GM21528 (cell line): ENCODE results near the gene ORC5.

ENCODE experiments used
- ATAC-seq: cut with Tn5 transposase; IDR thresholded peaks from one replicate; pipeline ENCODE4 v1.9.1; 2021; ENCODE audit warnings: mild to moderate bottlenecking, moderate library complexity; ENCODE audit not compliant: unreplicated experiment, low FRiP score

ORC5 gene

GRCh38 chr7:104133238-104133637 is 74.6 kb downstream of the ORC5 start:
- ATAC-seq = no peak

- no peak for ATAC-seq
Observed at GRCh38 chr7:104130726-104131125, 77.1 kb downstream of the ORC5 start.

GRCh38 chr7:104127204-104127603 is 80.6 kb downstream of the ORC5 start:
- no peak for ATAC-seq

GRCh38 chr7:104126411-104126841 is 81.4 kb downstream of the ORC5 start:
- ATAC-seq = no peak

- ATAC-seq = no peak
Observed at GRCh38 chr7:104124893-104125477, 82.8 kb downstream of the ORC5 start.

GRCh38 chr7:104124469-104124868 is 83.3 kb downstream of the ORC5 start:
- ATAC-seq = no peak

- no peak for ATAC-seq
Observed at GRCh38 chr7:104123786-104124185, 84.0 kb downstream of the ORC5 start.

- ATAC-seq = no peak
Observed at GRCh38 chr7:104113788-104114187, 94.0 kb downstream of the ORC5 start.

GRCh38 chr7:104112623-104113022 is 95.2 kb downstream of the ORC5 start:
- ATAC-seq = no peak

GRCh38 chr7:104111271-104111670 is 96.5 kb downstream of the ORC5 start:
- ATAC-seq = no peak

- no peak for ATAC-seq
Observed at GRCh38 chr7:104106108-104106905, 101.5 kb downstream of the ORC5 start.

- ATAC-seq = no peak
Observed at GRCh38 chr7:104098890-104099289, 108.9 kb downstream of the ORC5 start.

GRCh38 chr7:104096683-104097082 is 111.1 kb downstream of the ORC5 start:
- ATAC-seq = no peak

- ATAC-seq = no peak
Observed at GRCh38 chr7:104093127-104093526, 114.7 kb downstream of the ORC5 start.

- no peak for ATAC-seq
Observed at GRCh38 chr7:104091242-104091641, 116.6 kb downstream of the ORC5 start.

GRCh38 chr7:104089612-104090011 is 118.2 kb downstream of the ORC5 start:
- no peak for ATAC-seq

GRCh38 chr7:104089061-104089460 is 118.8 kb downstream of the ORC5 start:
- ATAC-seq = no peak
